ENCODE measurements around the gene EXOSC6. TPM values are rescaled to one million over a fixed set of nuclear protein-coding genes. Genes with fewer than 3 reads are reported as not detected.
"Not testable (repeated sequence)": the region's sequence is repeated elsewhere in the genome, so short reads cannot be mapped to it uniquely, and the experiment has no call there.

The EXOSC6 gene
- total RNA-seq, 1 donor from 2014 or later: 28.2 TPM

DNA sequence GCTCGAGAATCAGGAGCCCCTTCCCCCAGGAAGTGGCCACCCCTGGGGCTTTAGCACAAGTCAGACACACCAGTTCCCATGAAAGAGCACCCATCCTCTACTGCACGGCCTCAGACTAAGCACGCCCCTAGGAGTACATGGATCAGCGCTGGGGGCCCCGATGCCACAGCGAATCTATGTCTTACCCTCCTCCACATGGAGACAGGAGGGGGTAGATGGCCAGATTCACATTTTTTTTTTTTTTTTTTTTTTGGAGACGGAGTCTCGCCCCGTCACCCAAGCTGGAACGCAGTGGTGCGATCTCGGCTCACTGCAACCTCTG lies 3.2 kb upstream of the EXOSC6 start:
- no peak for DNase-seq (ENCODE audit: low read depth in 2 of 2)

GRCh38 chr16:70254180-70254964 lies 2.6 kb upstream of the EXOSC6 start:
- peak in 1 of 2 donors; percentile 50 for DNase-seq (ENCODE audit: low read depth in 2 of 2)

DNA sequence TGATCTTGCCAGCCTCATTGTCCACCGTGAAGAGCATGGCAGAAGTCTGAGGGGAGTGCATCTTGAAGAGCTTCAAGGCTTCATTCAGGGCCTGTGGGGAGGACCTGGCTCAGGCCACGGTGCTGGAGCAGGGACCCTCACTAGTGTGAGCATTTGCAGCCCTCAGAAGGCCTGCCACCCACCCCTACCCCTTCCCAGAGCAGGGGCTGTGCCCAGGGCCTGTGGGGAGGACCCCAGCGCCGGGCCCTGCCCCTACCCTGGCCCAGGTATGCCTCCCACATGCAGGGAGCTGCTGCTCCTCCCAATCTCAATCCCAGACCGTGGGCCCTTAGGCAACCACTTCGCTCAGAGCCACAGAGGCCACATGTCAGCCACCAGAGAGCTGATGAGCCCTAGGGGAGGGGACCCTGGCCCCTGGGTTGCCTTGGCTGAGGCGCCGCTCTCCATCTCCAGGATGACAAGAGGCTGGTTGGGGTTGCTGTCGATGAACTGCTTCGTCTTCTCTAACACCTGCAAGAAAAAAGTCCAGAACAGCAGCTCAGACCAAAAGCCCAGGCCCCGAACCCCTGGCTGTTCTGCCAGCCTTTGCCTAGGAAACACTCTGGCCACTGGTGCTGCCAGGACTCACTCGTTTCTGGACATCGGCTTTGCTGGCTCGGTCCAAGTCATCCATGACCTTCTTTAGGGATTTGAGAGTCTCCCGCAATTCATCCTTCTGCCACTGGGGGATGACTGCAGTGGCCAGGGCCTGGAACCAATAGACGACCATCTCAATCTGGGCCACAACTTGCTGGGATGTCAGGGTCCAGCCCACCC lies 1.8 kb upstream of the EXOSC6 start:
- DNase-seq (ENCODE audit: low read depth in 2 of 2): peak; percentile 11 to 56

DNA sequence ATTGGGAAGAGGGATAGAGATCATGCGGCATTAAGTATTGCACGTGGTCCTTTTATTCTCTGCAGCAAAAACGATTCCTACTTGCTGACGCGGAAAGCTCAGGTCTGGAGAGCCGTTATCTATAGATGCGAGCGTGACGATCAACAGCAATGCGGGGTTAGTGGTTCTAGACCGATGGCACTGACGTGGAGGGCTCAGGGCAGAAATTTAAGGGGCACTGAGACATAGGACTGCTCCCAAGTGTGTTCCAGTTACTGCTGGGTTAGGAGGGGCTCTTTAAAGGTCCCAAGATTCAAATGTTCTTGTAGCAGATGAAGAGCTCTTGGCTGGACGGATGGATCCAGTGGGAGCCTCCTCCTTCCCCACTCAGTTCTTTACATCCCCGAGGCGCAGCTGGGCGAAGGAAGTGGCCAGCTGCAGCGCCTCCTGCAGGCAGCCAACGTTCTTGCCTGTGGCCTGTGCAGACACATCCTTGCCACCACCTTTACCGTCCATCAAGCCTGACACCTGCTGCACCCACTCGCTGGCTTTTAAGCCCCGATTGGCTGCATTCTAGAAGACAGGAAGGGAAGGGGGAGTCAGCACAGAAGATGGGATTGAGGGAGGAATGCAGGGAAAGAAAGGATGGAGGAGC lies 732 bp upstream of the EXOSC6 start:
- DNase-seq (ENCODE audit: low read depth in 2 of 2): peak in 1 of 2 donors; percentile 22

DNA sequence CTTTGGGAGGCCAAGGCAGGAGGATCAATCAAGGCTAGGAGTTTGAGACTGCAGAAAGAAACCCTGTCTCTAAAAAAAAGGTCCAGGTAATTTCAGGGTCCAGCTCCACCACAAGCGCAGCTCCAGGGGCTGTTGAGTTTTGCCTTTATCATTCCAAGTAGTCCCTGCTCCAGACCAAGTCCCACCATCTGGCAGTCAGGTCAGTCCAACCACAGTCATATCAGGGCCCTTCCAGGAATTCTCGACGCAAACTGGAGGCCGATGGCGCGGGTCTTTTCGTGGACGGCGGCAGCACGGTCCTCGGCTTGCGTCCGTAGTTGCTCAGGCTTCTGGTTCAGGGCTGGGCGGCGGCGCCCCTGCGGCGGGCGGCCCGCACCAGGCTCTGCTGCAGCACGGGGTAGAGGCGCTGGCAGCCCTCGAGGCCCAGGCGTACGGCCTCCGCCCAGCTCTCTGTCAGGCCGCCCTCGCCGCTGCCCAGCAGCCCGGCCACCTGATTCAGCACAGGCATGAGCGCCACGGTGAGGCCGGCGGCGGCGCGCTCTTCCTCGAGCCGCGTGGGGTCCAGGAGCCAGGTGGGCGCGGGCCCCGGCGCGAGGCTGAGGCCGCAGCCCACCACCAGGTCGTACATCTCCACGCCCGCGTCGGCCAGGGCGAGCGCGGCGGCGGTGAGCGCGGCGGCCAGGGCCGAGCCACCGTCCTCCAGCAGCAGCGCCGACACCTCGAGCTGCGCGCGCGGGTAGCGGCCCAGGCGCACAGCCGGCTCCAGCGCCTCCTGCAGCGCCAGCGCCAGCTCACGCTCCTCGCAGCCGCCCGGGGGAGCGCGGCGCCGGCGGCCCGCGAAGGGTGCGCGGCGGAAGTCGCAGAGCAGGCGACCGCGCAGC lies 752 bp downstream of the EXOSC6 start:
- DNase-seq (ENCODE audit: low read depth in 2 of 2): peak; percentile 36 to 81

DNA sequence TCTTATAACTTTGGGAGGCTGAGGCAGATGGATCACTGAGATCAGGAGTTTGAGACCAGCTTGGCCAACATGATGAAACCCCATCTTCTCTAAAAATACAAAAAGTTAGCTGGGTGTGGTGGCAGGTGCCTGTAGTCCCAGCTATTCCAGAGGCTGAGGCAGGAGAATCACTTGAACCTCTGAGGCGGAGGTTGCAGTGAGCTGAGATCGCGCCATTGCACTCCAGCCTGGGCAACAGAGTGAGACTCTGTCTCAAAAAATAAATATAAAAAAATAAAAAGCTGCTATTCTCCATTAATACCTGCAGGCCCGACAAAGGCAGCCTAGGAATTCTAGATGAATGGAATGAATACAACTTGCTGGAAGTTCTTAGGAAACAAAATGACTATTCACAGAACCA lies 2.0 kb downstream of the EXOSC6 start:
- not testable (repeated sequence) for DNase-seq (ENCODE audit: low read depth in 2 of 2)

GRCh38 chr16:70238773-70239172 lies 13.0 kb downstream of the EXOSC6 start:
- DNase-seq (ENCODE audit: low read depth in 2 of 2): not testable (repeated sequence)

- peak in 1 of 2 donors; percentile 86 for DNase-seq (ENCODE audit: low read depth in 2 of 2)
These were observed 19.9 kb downstream of the EXOSC6 start for GRCh38 chr16:70231831-70232230.

DNA sequence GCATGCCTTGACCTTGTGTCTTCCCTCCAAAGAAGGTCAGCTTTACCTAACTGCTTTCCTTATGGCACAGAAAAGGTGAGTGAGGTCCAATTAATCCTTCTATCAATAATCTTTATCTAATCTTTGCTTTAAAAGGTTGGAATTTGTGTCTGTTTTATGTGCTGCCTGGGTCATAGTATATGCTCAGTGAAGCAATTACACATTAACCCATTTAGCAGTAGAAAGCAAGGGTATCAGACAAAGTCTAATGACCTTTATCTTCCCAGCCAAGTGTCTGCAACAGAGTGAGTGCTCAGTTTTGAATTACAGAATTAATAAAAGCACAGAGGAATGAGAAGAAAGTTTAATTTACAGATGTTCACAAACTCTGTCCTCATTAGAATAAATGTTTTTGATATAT lies 25.7 kb downstream of the EXOSC6 start:
- DNase-seq (ENCODE audit: low read depth in 2 of 2): not testable (repeated sequence)

- not testable (repeated sequence) for DNase-seq (ENCODE audit: low read depth in 2 of 2)
These were observed 26.3 kb downstream of the EXOSC6 start for GRCh38 chr16:70225430-70225829.

DNA sequence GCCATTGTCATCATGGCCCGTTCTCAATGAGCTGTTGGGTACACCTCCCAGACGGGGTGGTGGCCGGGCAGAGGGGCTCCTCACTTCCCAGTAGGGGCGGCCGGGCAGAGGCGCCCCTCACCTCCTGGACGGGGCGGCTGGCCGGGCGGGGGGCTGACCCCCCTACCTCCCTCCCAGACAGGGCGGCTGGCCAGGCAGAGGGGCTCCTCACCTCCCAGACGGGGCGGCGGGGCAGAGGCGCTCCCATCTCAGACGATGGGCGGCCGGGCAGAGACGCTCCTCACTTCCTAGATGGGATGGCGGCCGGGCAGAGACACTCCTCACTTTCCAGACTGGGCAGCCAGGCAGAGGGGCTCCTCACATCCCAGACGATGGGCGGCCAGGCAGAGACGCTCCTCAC lies 27.1 kb downstream of the EXOSC6 start:
- DNase-seq (ENCODE audit: low read depth in 2 of 2): not testable (repeated sequence)

GRCh38 chr16:70223971-70224513 lies 27.7 kb downstream of the EXOSC6 start:
- DNase-seq (ENCODE audit: low read depth in 2 of 2): not testable (repeated sequence)

DNA sequence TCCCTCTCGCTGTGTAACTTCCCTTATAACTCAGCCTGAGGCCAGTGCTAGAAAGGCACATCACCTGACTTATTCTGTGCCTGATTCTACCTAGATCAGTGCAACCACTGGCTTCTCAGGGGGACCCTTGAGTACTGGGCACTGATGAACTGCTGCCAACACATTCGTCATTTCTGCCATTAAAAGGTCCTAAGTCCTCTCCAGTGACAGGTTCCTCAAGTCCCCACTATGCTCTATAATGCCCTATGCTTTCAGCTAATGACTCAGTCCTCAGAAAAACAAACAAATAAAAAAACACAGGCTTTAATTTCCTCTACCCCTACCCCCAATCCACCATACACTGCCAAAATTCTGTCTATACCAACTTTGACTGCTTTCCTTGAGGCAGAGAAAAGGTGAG lies 28.5 kb downstream of the EXOSC6 start:
- DNase-seq (ENCODE audit: low read depth in 2 of 2): peak in 1 of 2 donors; percentile 24

DNA sequence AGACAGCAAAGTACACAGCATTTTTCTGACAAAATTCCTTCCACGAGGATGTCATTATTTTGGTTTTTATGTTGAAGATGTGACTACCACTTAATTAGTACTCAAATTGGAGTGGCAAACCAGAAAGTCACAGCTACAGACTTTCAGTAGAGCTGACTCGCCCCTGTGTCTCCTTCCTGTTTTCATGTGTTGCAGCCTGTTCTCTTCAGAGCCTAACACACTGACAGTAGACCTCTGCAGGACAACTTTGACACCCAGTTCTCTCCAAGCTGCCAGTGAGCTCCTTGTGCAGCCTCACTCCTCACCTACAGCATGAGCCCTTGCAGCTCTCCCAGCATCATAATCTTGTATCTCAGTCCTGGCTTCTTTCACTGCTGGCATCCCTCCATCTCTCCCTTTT lies 29.2 kb downstream of the EXOSC6 start:
- DNase-seq (ENCODE audit: low read depth in 2 of 2): peak in 1 of 2 donors; percentile 13

- DNase-seq (ENCODE audit: low read depth in 2 of 2): not testable (repeated sequence)
These were observed 33.2 kb downstream of the EXOSC6 start for GRCh38 chr16:70218586-70218985.

- not testable (repeated sequence) for DNase-seq (ENCODE audit: low read depth in 2 of 2)
These were observed 45.4 kb downstream of the EXOSC6 start for GRCh38 chr16:70206382-70206781.

- not testable (repeated sequence) for DNase-seq (ENCODE audit: low read depth in 2 of 2)
These were observed 46.9 kb downstream of the EXOSC6 start for GRCh38 chr16:70204668-70205405.

GRCh38 chr16:70204010-70204409 lies 47.7 kb downstream of the EXOSC6 start:
- DNase-seq (ENCODE audit: low read depth in 2 of 2): not testable (repeated sequence)

DNA sequence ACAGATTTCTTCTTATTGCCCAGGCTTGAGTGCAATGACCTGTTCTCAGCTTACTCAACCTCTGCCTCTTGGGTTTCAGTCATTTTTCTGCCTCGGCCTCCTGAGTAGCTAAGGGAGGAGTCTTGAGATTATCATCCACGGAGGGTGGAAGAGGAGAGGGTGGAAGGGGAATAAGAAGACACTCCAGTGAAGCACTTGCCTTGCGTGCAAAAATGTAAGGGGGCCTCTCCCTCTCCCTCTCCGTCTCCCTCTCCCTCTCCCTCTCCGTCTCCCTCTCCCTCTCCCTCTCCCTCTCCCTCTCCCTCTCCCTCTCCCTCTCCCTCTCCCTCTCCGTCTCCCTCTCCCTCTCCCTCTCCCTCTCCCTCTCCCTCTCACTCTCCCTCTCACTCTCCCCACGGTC lies 48.2 kb downstream of the EXOSC6 start:
- not testable (repeated sequence) for DNase-seq (ENCODE audit: low read depth in 2 of 2)

DNA sequence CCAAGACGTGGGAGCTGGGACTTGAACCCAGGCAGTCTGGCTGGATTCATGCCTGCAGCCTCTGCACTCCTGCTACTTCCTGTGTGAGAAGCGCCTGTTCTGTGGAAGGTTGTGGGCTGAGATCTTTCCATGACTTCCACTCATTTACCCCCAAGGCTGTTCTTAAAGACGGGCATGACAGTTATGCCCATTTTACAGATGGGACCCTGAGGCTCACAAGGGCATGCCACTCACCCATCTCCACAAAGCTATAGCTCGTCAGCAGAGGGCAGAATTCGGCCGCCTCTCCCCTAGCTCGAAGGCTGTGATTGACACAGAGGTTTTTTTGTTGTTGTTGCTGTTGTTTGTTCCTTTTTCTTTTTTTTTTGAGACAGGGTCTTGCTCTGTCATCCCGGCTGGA lies 51.7 kb downstream of the EXOSC6 start:
- DNase-seq (ENCODE audit: low read depth in 2 of 2): not testable (repeated sequence)

Measured in dermis microvascular lymphatic vessel endothelial cell (primary cell).